OCI-LY7 (cell line): Measurements from ENCODE around the gene TBP. TPM values are rescaled to one million over a fixed set of nuclear protein-coding genes. Genes with fewer than 3 reads are reported as not detected.
A peak's percentile ranks its signal among the peaks of the same experiment; 100 is the strongest.

ENCODE experiments used
- BruUV-seq: library from RNA; stranded (reverse); fragments of 400-500 nt; replicated peaks from 2 replicates; lab custom pipeline; 2021; lab: Mats Ljungman, UMichigan
- CTCF ChIA-PET: fragments of 300-600 bp; sonication (Branson Sonifier 250); formaldehyde crosslinking; loops from one replicate; lab custom pipeline; 2022; ENCODE audit warnings: antibody characterized with exemption; ENCODE audit not compliant: unreplicated experiment; lab: Charles Lee
- POLR2A ChIA-PET: fragments of 300-600 bp; sonication (Branson Sonifier 250); formaldehyde crosslinking; loops from one replicate; lab custom pipeline; 2022; ENCODE audit warnings: antibody characterized with exemption; lab: Charles Lee
- DNase-seq: peaks from one replicate; pipeline ENCODE4 v3.0.0-alpha.2; 2015; ENCODE audit warnings: low spot score
- H2AFZ ChIP-seq: fragments of 200-600 bp; sonication (generic), shearing (Covaris generic); 2 replicates; pipeline ENCODE4 v1.6.1; 2014; ENCODE audit warnings: mild to moderate bottlenecking, antibody characterized with exemption, low read length, moderate library complexity
- H3K27ac ChIP-seq: fragments of 200-600 bp; sonication (generic); 2 replicates; pipeline ENCODE4 v1.5.1; 2014; ENCODE audit warnings: mixed run types, low read depth, mild to moderate bottlenecking, moderate library complexity, low read length, inconsistent platforms; ENCODE audit not compliant: poor library complexity, severe bottlenecking
- H3K36me3 ChIP-seq: fragments of 200-600 bp; sonication (generic); 2 replicates; pipeline ENCODE4 v1.6.1; 2014; ENCODE audit warnings: mild to moderate bottlenecking, antibody characterized with exemption, low read length, moderate library complexity, mixed read lengths; ENCODE audit not compliant: insufficient read depth
- H3K4me1 ChIP-seq: fragments of 200-600 bp; sonication (generic); 2 replicates; pipeline ENCODE4 v1.5.1; 2014; ENCODE audit warnings: mild to moderate bottlenecking, low read length; ENCODE audit not compliant: insufficient read depth, poor library complexity, severe bottlenecking
- H3K4me2 ChIP-seq: fragments of 200-600 bp; sonication (generic); 2 replicates; pipeline ENCODE4 v1.6.1; 2014; ENCODE audit warnings: mild to moderate bottlenecking, low read length
- H3K4me3 ChIP-seq: fragments of 200-600 bp; sonication (generic); 2 replicates; pipeline ENCODE4 v1.5.1; 2014; ENCODE audit warnings: mild to moderate bottlenecking, low read depth, low read length; ENCODE audit not compliant: poor library complexity, severe bottlenecking
- H3K79me2 ChIP-seq: fragments of 200-600 bp; sonication (generic); 2 replicates; pipeline ENCODE4 v1.6.1; 2016; ENCODE audit warnings: low read depth, mild to moderate bottlenecking, low read length, moderate library complexity, mixed read lengths; ENCODE audit not compliant: insufficient read depth
- H3K9me2 ChIP-seq: fragments of 200-600 bp; sonication (generic); 2 replicates; pipeline ENCODE4 v1.6.1; 2016; ENCODE audit warnings: mild to moderate bottlenecking, low read length, mixed read lengths; ENCODE audit not compliant: insufficient read depth
- H3K9me3 ChIP-seq: fragments of 200-600 bp; sonication (generic); 2 replicates; pipeline ENCODE4 v1.6.1; 2014; ENCODE audit warnings: mild to moderate bottlenecking, mixed run types, low read length, mixed read lengths
- H4K20me1 ChIP-seq: fragments of 200-600 bp; sonication (generic); 2 replicates; pipeline ENCODE4 v1.6.1; 2014; ENCODE audit warnings: mild to moderate bottlenecking, antibody characterized with exemption, low read length, moderate library complexity, mixed read lengths; ENCODE audit not compliant: insufficient read depth
- CTCF ChIP-seq: fragments of 200-600 bp; sonication (generic); conservative IDR thresholded peaks from 2 replicates; pipeline ENCODE4 v1.5.1; 2014; ENCODE audit warnings: mild to moderate bottlenecking, antibody characterized with exemption, low read length, moderate library complexity, mixed read lengths
- EZH2phosphoT487 ChIP-seq: fragments of 200-600 bp; sonication (generic); IDR thresholded peaks from 2 replicates; pipeline ENCODE4 v1.6.1; 2018; ENCODE audit warnings: low read depth, borderline replicate concordance, mild to moderate bottlenecking, mixed run types, antibody characterized with exemption, low read length, moderate library complexity, mixed read lengths
- intact Hi-C: fragments of 100-400 bp; cut with micrococcal nuclease; formaldehyde crosslinking; loops from one replicate; pipeline ENCODE4 v1.10.0; 2022; ENCODE audit not compliant: unreplicated experiment
- total RNA-seq, 2 experiments: library from RNA; depleted of rRNA in 1 of 2; stranded (reverse); fragments of >200 nt in 1 of 2; shearing (Covaris generic) in 1 of 2; gene quantifications; 2 replicates each; pipeline ENCODE4 v1.2.3, GENCODE V29; 2014 to 2022

Gene TBP
- total RNA-seq, 2 experiments from 2014 or later: 23.3 to 29.2 TPM

GRCh38 chr6:170522565-170523183, 31.5 kb upstream of the TBP start:
- H3K9me3 ChIP-seq: no peaks in the 10 kb centered on the region
- H3K79me2 ChIP-seq: no peaks in the 10 kb centered on the region
- no TSS peak for BruUV-seq
- no peaks in the 10 kb centered on the region for H3K4me1 ChIP-seq
- no peak overlapping the region for H2AFZ ChIP-seq
- H3K27ac ChIP-seq: no peak overlapping the region
- H4K20me1 ChIP-seq: no peaks in the 10 kb centered on the region
- POLR2A ChIA-PET: interaction anchor here (0.6 kb wide), 1 partner anchor 323 kb away, joined by 3 read pairs; no protein-coding TSS in a partner anchor
- no peak overlapping the region for H3K4me2 ChIP-seq
- no peak for DNase-seq
- TF ChIP-seq CTCF: peak; percentile 22; the same call in 1 of the 2 replicates
- TF ChIP-seq EZH2phosphoT487: no peak
- intact Hi-C loops: no loop called here
- H3K9me2 ChIP-seq: no peaks in the 10 kb centered on the region
- no peak overlapping the region for H3K4me3 ChIP-seq
- CTCF ChIA-PET: no interaction called here
- no peaks in the 10 kb centered on the region for H3K36me3 ChIP-seq

GRCh38 chr6:170523256-170524171, 30.7 kb upstream of the TBP start:
- Histone ChIP-seq H4K20me1 (no peaks in the 10 kb centered on the region), H3K9me3 (no peaks in the 10 kb centered on the region), H2AFZ (no peak overlapping the region), H3K79me2 (no peaks in the 10 kb centered on the region), H3K4me2 (no peak overlapping the region), H3K4me1 (no peaks in the 10 kb centered on the region), H3K4me3 (no peak overlapping the region), H3K27ac (no peak overlapping the region), H3K9me2 (no peaks in the 10 kb centered on the region), H3K36me3 (no peaks in the 10 kb centered on the region)
- TF ChIP-seq EZH2phosphoT487 (no peak), CTCF (no peak)
- ChIA-PET CTCF (no interaction called here), POLR2A (no interaction called here)
- intact Hi-C loops: no loop called here
- BruUV-seq: no TSS peak
- no peak for DNase-seq

GRCh38 chr6:170524172-170524502, 30.0 kb upstream of the TBP start:
- TF ChIP-seq EZH2phosphoT487 (no peak), CTCF (no peak)
- Histone ChIP-seq H3K27ac (no peak overlapping the region), H3K9me3 (no peaks in the 10 kb centered on the region), H4K20me1 (no peaks in the 10 kb centered on the region), H3K9me2 (no peaks in the 10 kb centered on the region), H3K79me2 (no peaks in the 10 kb centered on the region), H3K36me3 (no peaks in the 10 kb centered on the region), H3K4me1 (no peaks in the 10 kb centered on the region), H3K4me2 (no peak overlapping the region), H3K4me3 (no peak overlapping the region), H2AFZ (no peak overlapping the region)
- ChIA-PET CTCF (no interaction called here), POLR2A (no interaction called here)
- no TSS peak for BruUV-seq
- intact Hi-C loops: no loop called here
- DNase-seq: no peak
